Measurements from ENCODE around the gene FZR1.

DNA sequence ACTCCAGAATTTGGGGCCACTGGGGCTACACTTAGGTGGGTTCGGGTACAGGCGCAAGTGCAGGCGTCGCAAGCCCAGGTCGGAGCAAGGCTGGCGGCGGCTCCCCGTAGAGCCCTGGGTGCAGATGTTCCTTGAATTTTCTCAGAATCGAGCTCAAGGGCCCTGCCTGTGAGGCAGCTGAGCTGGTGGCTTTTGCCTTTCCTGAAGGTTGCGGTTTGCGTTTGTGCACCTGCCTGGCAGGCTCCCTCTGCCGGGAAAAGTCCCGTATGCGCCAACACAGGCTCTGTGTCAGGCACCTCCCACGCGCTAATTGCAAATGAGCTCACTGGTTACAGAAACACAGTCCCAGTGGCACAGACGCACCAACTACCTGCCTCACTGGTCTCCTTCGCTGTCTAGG lies 11.6 kb upstream of the FZR1 start:
- TF ChIP-seq, protein P1, sequence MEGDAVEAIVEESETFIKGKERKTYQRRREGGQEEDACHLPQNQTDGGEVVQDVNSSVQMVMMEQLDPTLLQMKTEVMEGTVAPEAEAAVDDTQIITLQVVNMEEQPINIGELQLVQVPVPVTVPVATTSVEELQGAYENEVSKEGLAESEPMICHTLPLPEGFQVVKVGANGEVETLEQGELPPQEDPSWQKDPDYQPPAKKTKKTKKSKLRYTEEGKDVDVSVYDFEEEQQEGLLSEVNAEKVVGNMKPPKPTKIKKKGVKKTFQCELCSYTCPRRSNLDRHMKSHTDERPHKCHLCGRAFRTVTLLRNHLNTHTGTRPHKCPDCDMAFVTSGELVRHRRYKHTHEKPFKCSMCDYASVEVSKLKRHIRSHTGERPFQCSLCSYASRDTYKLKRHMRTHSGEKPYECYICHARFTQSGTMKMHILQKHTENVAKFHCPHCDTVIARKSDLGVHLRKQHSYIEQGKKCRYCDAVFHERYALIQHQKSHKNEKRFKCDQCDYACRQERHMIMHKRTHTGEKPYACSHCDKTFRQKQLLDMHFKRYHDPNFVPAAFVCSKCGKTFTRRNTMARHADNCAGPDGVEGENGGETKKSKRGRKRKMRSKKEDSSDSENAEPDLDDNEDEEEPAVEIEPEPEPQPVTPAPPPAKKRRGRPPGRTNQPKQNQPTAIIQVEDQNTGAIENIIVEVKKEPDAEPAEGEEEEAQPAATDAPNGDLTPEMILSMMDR (IDR thresholded peaks at IDR 0.05), result no peak
- no peak for TF ChIP-seq ZFX (IDR thresholded peaks at IDR 0.05; ENCODE audit: borderline replicate concordance)
